NCI-H1105 treated with DMSO at 0.1 percent for 48 hours (cell line): ENCODE measurements around the gene TPMT.
"Not testable (repeated sequence)": the region's sequence is repeated elsewhere in the genome, so short reads cannot be mapped to it uniquely, and the experiment has no call there.

ENCODE experiments used
- DNase-seq: peaks from one replicate; lab custom pipeline; 2025; lab: John Stamatoyannopoulos, UW

Gene TPMT

GRCh38 chr6:18154507-18155149 is at the start of gene TPMT:
Gene TPMT, minus strand, starts transcription at chr6:18155077. Its CDS starts 5,950 bp downstream, at chr6:18149127.
- peak; percentile 98 for DNase-seq

- no peak for DNase-seq
These were observed 48.9 kb upstream of the TPMT start for GRCh38 chr6:18203786-18204185.

- DNase-seq = no peak
These were observed 37.1 kb upstream of the TPMT start for GRCh38 chr6:18192026-18192425.

- DNase-seq = no peak
These were observed 34.3 kb upstream of the TPMT start for GRCh38 chr6:18189196-18189595.

GRCh38 chr6:18187701-18188100 is 32.8 kb upstream of the TPMT start:
- no peak for DNase-seq

GRCh38 chr6:18186540-18187250 is 31.8 kb upstream of the TPMT start:
- no peak for DNase-seq

- DNase-seq = no peak
These were observed 31.2 kb upstream of the TPMT start for GRCh38 chr6:18186033-18186432.

GRCh38 chr6:18185624-18186023 is 30.7 kb upstream of the TPMT start:
- no peak for DNase-seq

GRCh38 chr6:18183766-18184165 is 28.9 kb upstream of the TPMT start:
- DNase-seq = no peak

GRCh38 chr6:18182568-18182967 is 27.7 kb upstream of the TPMT start:
- DNase-seq = no peak

- no peak for DNase-seq
These were observed 25.0 kb upstream of the TPMT start for GRCh38 chr6:18179770-18180356.

GRCh38 chr6:18178960-18179615 is 24.2 kb upstream of the TPMT start:
- DNase-seq = no peak

- no peak for DNase-seq
These were observed 22.5 kb upstream of the TPMT start for GRCh38 chr6:18177286-18177965.

GRCh38 chr6:18176198-18176597 is 21.3 kb upstream of the TPMT start:
- not testable (repeated sequence) for DNase-seq

GRCh38 chr6:18171871-18172270 is 17.0 kb upstream of the TPMT start:
- no peak for DNase-seq

- DNase-seq = no peak
These were observed 13.4 kb upstream of the TPMT start for GRCh38 chr6:18168264-18168663.

- no peak for DNase-seq
These were observed 11.6 kb upstream of the TPMT start for GRCh38 chr6:18166312-18167036.

- DNase-seq = no peak
These were observed 10.9 kb upstream of the TPMT start for GRCh38 chr6:18165751-18166150.

GRCh38 chr6:18162401-18162800 is 7.5 kb upstream of the TPMT start:
- no peak for DNase-seq

- DNase-seq = no peak
These were observed 6.6 kb upstream of the TPMT start for GRCh38 chr6:18161431-18161830.

- DNase-seq = no peak
These were observed 6.0 kb upstream of the TPMT start for GRCh38 chr6:18160911-18161310.
